Thymus (tissue), 11 donors: ENCODE measurements around the gene RPS27. TPM values are rescaled to one million over a fixed set of nuclear protein-coding genes. Genes with fewer than 3 reads are reported as not detected.
A peak's percentile ranks its signal among the peaks of the same experiment; 100 is the strongest.
"Not testable (repeated sequence)": the region's sequence is repeated elsewhere in the genome, so short reads cannot be mapped to it uniquely, and the experiment has no call there.

Experiments used
- DNase-seq, 9 donors: peaks; one replicate each; pipeline ENCODE4 v3.0.0-alpha.2; 2013; ENCODE audit warnings: low spot score in 9 of 9, low read depth in 6 of 9, missing footprints in 1 of 9
- H3K27ac ChIP-seq, 2 donors: one replicate each; pipeline ENCODE4 v1.5.1; 2013; ENCODE audit warnings: control low read depth in 1 of 2, low read depth in 1 of 2, low read length in 1 of 2, mild to moderate bottlenecking in 1 of 2, moderate library complexity in 1 of 2
- H3K27me3 ChIP-seq, 2 donors: one replicate each; pipeline ENCODE4 v1.5.1; 2013; ENCODE audit warnings: low read length in 1 of 2; ENCODE audit not compliant: control insufficient read depth in 2 of 2, insufficient read depth in 1 of 2
- H3K36me3 ChIP-seq, 2 donors: one replicate each; pipeline ENCODE4 v1.5.1; 2013; ENCODE audit warnings: low read length in 1 of 2, mild to moderate bottlenecking in 1 of 2, moderate library complexity in 1 of 2; ENCODE audit not compliant: control insufficient read depth in 2 of 2, insufficient read depth in 2 of 2
- H3K4me1 ChIP-seq, 2 donors: one replicate each; pipeline ENCODE4 v1.5.1; 2013; ENCODE audit warnings: low read length in 2 of 2; ENCODE audit not compliant: control insufficient read depth in 2 of 2, insufficient read depth in 2 of 2
- H3K4me3 ChIP-seq, 2 donors: one replicate each; pipeline ENCODE4 v1.5.1; 2013; ENCODE audit warnings: low read length in 2 of 2, control low read depth in 1 of 2, mild to moderate bottlenecking in 1 of 2
- H3K9me3 ChIP-seq, 2 donors: one replicate each; pipeline ENCODE4 v1.5.1; 2013; ENCODE audit warnings: low read length in 1 of 2, mild to moderate bottlenecking in 1 of 2; ENCODE audit not compliant: control insufficient read depth in 2 of 2, insufficient read depth in 1 of 2
- WGBS: extraction: QIAGEN DNeasy Blood & Tissue Kit; methylation state at CpG from one replicate; pipeline ENCODE4 v1.1.7; 2013; 5-methylcytosine and 5-hydroxymethylcytosine counted together
- polyA plus RNA-seq: library from polyadenylated mRNA; stranded (reverse); fragments of 200-250 nt; gene quantifications from one replicate; pipeline ENCODE4 v1.2.3, GENCODE V29; 2013
- total RNA-seq: library from RNA; stranded (reverse); fragments of 120-200 nt; gene quantifications from one replicate; pipeline ENCODE4 v1.2.4, GENCODE V29; 2013
- donor health status: healthy.

The RPS27 gene
- total and polyA plus RNA-seq, 2 donors: 10,992 to 16,610 TPM

GRCh38 chr1:153987621-153988020 is 2.9 kb upstream of the RPS27 start:
- no peak overlapping the region for H3K27ac ChIP-seq
- 98% methylated on average over 8 of the region's 8 CpGs for WGBS

GRCh38 chr1:153991151-153991630 is 629 bp downstream of the RPS27 start:
- 23% methylated on average over 9 of the region's 9 CpGs for WGBS
- Histone ChIP-seq H3K27me3 (peaks cover 2 to 3% of the 10 kb centered on the region in 2 donors), H3K27ac (peak overlapping the region; percentile 78 to 90), H3K4me3 (peak overlapping the region; percentile 80 to 88), H3K36me3 (peaks cover 24 to 42% of the 10 kb centered on the region in 2 donors), H3K9me3 (no peaks in the 10 kb centered on the region), H3K4me1 (peaks cover 10 to 29% of the 10 kb centered on the region in 2 donors)
- DNase-seq: no peak

More at GRCh38 chr1:153987621-153988020, 2.9 kb upstream of the RPS27 start:
- no peak for DNase-seq
- no peaks in the 10 kb centered on the region for H3K9me3 ChIP-seq
- peaks cover 10 to 35% of the 10 kb centered on the region in 2 donors for H3K4me1 ChIP-seq
- no peak overlapping the region for H3K4me3 ChIP-seq
- H3K36me3 ChIP-seq: peaks cover 5 to 12% of the 10 kb centered on the region in 2 donors
- peaks cover 2 to 13% of the 10 kb centered on the region in 2 donors for H3K27me3 ChIP-seq

GRCh38 chr1:153991806-153992205 is 1.2 kb downstream of the RPS27 start:
- H3K27me3 ChIP-seq: no peaks in the 10 kb centered on the region
- DNase-seq: no peak
- peak overlapping the region in 1 of 2 donors; percentile 88 for H3K4me3 ChIP-seq
- 92% methylated on average over 2 of the region's 2 CpGs for WGBS
- peaks cover 24 to 44% of the 10 kb centered on the region in 2 donors for H3K36me3 ChIP-seq
- H3K27ac ChIP-seq: no peak overlapping the region
- no peaks in the 10 kb centered on the region for H3K9me3 ChIP-seq
- H3K4me1 ChIP-seq: peaks cover 4 to 23% of the 10 kb centered on the region in 2 donors

GRCh38 chr1:153995202-153995601 is 4.6 kb downstream of the RPS27 start:
- H3K36me3 ChIP-seq: peaks cover 24 to 44% of the 10 kb centered on the region in 2 donors
- no peak overlapping the region for H3K27ac ChIP-seq
- no peak overlapping the region for H3K4me3 ChIP-seq
- 98% methylated on average over 3 of the region's 3 CpGs for WGBS
- H3K9me3 ChIP-seq: no peaks in the 10 kb centered on the region
- DNase-seq: no peak
- no peaks in the 10 kb centered on the region for H3K27me3 ChIP-seq
- H3K4me1 ChIP-seq: peaks cover 2 to 17% of the 10 kb centered on the region in 2 donors

GRCh38 chr1:153995640-153996039 is 5.1 kb downstream of the RPS27 start:
- WGBS: 98% methylated on average over 11 of the region's 11 CpGs
- DNase-seq: no peak
- peaks cover 2 to 16% of the 10 kb centered on the region in 2 donors for H3K4me1 ChIP-seq
- peaks cover 24 to 44% of the 10 kb centered on the region in 2 donors for H3K36me3 ChIP-seq
- no peak overlapping the region for H3K4me3 ChIP-seq
- no peaks in the 10 kb centered on the region for H3K27me3 ChIP-seq
- H3K9me3 ChIP-seq: no peaks in the 10 kb centered on the region
- H3K27ac ChIP-seq: no peak overlapping the region

GRCh38 chr1:153996882-153997281 is 6.3 kb downstream of the RPS27 start:
- 97% methylated on average over 10 of the region's 10 CpGs for WGBS
- not testable (repeated sequence) for H3K4me3 ChIP-seq, H3K4me1 ChIP-seq, H3K27me3 ChIP-seq, DNase-seq, H3K9me3 ChIP-seq, H3K27ac ChIP-seq
- H3K36me3 ChIP-seq: peaks cover 23 to 40% of the 10 kb centered on the region in 2 donors

- H3K4me1 ChIP-seq: no peaks in the 10 kb centered on the region
- H3K9me3 ChIP-seq: no peaks in the 10 kb centered on the region
- no peak for DNase-seq
- H3K36me3 ChIP-seq: peaks cover 2 to 7% of the 10 kb centered on the region in 2 donors
- H3K27ac ChIP-seq: no peak overlapping the region
- no peaks in the 10 kb centered on the region for H3K27me3 ChIP-seq
- WGBS: 95% methylated on average over 4 of the region's 4 CpGs
- no peak overlapping the region for H3K4me3 ChIP-seq
Observed at GRCh38 chr1:154000420-154000819, 9.9 kb downstream of the RPS27 start.

- WGBS: 100% methylated on average over 3 of the region's 3 CpGs
- Histone ChIP-seq H3K27ac (no peak overlapping the region), H3K9me3 (no peaks in the 10 kb centered on the region), H3K4me3 (no peak overlapping the region), H3K4me1 (no peaks in the 10 kb centered on the region), H3K36me3 (no peaks in the 10 kb centered on the region), H3K27me3 (no peaks in the 10 kb centered on the region)
- DNase-seq: no peak
Observed at GRCh38 chr1:154006136-154006535, 15.6 kb downstream of the RPS27 start.

GRCh38 chr1:154012129-154012528 is 21.6 kb downstream of the RPS27 start:
- H3K36me3 ChIP-seq: no peaks in the 10 kb centered on the region
- WGBS: 92% methylated on average over 1 of the region's 1 CpG
- H3K9me3 ChIP-seq: no peaks in the 10 kb centered on the region
- H3K27ac ChIP-seq: no peak overlapping the region
- no peaks in the 10 kb centered on the region for H3K27me3 ChIP-seq
- no peak overlapping the region for H3K4me3 ChIP-seq
- no peaks in the 10 kb centered on the region for H3K4me1 ChIP-seq
- DNase-seq: no peak
